GM18526 (cell line): Measurements from ENCODE around the gene BCS1L.
A peak's percentile ranks its signal among the peaks of the same experiment; 100 is the strongest.

ENCODE experiments used
- POLR2A ChIP-seq: IDR thresholded peaks from 3 replicates; pipeline ENCODE4 v1.6.1; 2011; ENCODE audit not compliant: insufficient read length; ENCODE audit errors: extremely low read depth

The BCS1L gene

DNA sequence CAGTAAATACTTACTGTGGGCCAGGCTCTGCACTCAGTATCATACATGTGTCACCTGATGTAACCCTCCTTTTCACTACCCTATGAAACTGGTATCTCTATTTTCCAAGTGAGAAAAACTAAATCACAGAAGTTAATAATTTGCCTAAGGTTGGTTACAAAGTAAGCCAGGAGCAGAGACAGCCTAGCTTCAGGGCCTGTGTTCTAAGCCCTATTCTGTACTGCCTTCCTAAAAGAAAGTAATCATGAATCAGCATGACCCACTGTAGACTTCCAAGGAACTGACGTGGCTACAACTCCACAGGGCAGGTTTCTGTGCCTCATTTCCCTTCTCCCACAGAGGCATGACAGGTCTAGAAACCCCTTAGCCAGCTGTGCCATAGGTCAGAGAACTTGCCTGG is 14.4 kb upstream of the BCS1L start:
- TF ChIP-seq POLR2A, result no peak

DNA sequence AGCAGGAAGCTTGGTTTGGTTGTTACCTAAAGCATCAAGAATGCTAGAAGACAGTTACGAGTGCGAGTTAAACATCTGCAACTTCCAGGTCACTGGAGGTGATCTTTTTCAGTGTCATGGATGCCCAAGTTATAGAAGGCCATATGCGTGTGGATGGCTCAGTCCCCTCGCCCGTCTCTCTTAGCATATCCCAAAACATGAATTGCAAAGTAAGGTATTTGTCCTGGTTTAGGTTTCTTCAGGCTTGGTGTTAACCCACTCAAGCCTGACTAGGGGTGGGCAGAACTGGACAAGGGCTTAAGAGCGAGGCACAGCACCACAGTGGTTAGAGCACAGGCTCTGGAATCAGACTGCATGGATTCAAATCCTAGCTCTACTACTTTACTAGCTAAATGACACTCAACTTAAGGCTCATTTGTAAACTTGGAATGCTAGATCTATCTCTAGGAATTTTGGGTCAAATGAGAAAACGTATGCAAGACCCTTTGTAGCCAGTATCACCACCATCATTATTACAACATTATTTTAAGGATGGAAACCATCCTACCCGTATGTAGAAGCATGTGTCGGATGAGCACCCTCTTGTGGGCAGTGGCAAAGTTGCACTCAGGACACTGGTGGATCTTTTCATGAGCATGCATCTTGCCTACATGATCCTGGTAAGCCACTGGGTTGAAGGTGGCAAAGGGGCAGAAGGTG is 11.2 kb upstream of the BCS1L start:
- no peak for TF ChIP-seq POLR2A

DNA sequence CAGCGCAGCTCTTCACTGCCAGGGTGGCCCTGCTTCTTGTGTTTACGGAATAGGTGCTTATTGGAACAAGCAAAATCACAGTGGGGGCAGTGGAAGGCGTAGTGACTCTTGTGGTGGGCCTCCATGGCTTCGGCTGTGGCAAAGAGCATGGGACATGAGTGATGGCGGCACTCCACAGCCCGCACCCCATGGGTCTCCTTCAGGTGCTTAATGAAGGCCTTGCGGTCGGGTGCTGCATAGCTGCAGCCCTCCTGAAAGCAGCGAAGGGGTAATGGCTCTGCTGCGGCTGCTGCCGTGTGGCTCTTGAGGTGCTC is 10.7 kb upstream of the BCS1L start:
- TF ChIP-seq POLR2A, result no peak

DNA sequence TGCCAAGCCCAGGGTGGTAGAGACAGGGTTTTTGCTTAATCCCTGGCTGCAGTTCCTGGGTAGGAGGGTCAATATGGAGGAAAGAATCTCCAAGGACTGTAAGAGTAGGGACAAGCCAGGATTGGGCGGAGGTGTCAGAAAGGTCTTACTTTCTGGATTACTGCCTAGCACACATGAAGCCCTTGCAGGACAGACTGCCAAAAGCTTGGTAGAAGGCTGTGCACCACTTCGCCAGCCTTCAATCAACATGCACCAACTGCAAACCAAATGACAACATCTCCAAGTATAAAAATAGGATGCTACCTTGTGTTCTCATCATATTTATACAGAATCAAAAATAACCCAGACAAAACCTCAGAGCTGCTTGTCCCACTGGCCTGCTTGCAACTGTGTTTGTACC is 3.7 kb upstream of the BCS1L start:
- TF ChIP-seq POLR2A, result no peak

DNA sequence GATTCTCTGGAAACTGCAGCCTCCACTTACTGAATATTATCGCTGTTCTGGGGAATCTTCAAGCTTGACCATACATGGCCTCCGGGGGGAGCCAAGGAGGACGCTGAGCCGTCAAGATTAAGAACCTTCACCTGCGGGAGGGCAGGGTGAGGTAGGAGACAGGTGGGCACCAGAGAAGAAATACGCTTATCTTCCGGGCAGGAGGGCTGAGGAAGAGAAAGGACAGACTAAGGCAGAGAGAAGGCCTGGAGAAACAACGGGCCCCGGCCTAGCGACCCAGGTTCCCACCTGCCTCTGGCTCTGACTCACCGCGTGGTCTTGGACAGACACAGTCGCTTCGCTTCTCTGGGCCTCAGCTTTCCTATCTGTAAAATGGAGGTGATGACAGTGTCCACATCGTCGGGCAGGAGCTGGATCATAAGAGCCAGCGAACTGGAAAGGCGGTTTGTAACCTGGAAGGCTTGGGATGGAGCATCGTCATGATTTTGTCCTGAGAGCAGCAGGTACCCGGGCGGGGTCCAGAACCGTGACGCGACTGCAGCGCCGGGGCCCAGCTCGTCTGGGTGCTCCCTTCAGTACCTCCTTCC is 719 bp upstream of the BCS1L start:
- no peak for TF ChIP-seq POLR2A

DNA sequence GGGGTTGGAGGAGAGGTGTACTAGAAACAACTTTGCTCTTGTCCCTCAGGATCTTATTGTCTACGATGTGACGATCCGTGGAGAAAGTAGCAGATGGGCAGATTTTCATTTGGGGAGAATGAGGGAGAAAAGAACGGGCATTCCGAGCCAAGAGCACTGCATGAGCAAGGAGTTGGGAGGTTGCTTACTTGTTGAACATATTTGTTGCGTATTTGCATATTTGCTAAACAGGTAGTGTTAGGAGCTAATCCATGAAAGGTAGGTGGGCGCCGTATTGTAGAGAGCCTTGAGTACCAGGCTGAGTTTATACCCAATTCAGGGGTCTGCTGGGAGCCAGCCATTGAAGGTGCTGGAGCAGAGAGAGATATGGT is 490 bp downstream of the BCS1L start:
- no peak for TF ChIP-seq POLR2A

DNA sequence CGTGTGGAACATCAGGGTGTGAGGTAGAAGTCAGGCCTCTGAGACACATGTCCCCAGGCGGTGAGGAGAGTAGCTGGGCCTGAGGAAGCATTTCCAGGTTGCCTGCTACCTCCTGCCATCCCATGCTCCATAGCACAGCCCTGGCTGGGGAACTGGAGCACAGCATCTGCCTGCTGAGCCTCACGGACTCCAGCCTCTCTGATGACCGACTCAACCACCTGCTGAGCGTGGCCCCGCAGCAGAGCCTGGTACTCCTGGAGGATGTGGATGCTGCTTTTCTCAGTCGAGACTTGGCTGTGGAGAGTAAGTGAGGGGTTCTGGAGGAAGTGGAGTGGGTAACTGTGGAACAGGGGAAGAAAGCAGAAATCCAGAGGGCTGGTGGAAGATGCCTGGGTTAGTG is 2.9 kb downstream of the BCS1L start:
- no peak for TF ChIP-seq POLR2A

DNA sequence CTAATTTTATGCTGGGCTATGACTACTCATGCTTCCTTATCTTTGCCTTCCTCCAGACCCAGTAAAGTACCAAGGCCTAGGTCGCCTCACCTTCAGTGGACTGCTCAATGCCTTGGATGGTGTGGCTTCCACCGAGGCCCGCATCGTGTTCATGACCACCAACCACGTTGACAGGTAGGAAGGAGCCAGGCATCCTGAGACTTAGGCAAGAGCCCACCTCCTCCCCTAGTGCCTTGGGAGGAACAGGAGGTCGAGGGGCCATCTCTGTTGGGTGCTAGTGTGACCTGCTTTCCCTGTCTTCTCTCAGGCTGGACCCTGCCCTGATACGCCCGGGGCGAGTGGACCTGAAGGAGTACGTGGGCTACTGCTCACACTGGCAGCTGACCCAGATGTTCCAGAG is 3.3 kb downstream of the BCS1L start:
- TF ChIP-seq POLR2A, result no peak

DNA sequence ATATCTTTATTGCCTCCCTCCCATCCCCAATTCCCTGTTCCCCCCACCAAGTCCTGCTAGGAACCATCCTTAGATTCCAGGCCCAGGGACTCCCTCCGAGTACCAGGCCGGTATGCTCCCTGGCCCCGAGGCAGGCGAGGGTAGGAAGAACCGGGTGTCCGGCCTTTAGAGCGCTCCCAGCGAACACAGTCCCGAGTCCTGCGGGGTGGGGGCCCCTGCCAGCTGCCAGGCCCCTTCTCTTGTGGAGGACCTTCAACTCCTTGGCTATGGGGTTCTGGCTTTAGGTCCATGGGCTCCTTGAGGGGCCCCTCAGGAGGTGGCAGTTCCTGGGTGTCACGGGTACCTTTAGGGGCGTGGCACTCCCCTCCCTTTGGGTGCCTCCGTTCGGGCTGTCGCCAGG is 4.4 kb downstream of the BCS1L start:
- no peak for TF ChIP-seq POLR2A

DNA sequence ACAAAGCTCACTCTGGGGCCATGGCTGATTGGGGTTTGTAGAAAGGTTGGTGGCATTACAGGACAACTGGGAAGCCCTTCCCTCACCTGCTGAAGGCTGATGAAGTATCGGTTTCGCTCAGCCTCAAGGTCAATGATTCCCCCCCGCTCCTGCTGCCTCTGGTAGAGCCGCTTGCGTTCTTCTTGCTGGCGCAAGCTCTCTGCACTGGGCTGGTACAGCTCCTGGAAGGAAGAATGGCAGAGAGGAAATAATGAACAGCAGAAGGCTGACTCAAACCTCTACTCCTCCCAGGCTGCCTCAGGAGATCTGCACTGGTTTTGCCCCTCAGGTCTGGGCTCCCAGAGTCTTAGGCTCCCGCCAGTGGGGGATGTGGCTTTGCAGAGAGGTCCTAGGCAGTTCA is 5.2 kb downstream of the BCS1L start:
- TF ChIP-seq POLR2A, result no peak

DNA sequence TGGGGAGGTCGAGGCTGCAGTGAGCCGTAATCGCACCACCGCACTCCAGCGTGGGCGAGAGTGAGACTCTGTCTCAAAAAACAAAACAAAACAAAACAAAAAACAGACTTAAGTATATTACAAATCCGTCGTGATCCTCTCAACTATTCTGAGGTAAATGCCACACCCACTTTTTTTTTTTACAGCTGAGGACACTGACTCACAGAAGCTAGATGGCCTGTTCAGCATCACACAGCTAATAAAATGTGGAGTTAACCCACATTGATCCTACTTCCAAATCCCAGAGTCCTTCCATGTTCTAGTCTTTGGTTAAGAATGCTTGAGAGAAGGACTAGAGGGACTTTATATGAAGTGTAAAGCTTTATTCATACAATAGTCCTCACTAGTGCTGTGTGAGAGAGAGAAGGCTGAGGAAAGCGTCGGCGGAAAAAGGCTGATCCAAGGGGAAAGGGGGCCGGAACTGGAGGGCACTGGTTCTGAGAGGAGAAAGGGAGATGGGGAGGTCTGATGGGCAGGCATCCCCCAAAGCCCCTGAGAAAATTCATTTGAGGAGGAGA is 11.7 kb downstream of the BCS1L start:
- no peak for TF ChIP-seq POLR2A

DNA sequence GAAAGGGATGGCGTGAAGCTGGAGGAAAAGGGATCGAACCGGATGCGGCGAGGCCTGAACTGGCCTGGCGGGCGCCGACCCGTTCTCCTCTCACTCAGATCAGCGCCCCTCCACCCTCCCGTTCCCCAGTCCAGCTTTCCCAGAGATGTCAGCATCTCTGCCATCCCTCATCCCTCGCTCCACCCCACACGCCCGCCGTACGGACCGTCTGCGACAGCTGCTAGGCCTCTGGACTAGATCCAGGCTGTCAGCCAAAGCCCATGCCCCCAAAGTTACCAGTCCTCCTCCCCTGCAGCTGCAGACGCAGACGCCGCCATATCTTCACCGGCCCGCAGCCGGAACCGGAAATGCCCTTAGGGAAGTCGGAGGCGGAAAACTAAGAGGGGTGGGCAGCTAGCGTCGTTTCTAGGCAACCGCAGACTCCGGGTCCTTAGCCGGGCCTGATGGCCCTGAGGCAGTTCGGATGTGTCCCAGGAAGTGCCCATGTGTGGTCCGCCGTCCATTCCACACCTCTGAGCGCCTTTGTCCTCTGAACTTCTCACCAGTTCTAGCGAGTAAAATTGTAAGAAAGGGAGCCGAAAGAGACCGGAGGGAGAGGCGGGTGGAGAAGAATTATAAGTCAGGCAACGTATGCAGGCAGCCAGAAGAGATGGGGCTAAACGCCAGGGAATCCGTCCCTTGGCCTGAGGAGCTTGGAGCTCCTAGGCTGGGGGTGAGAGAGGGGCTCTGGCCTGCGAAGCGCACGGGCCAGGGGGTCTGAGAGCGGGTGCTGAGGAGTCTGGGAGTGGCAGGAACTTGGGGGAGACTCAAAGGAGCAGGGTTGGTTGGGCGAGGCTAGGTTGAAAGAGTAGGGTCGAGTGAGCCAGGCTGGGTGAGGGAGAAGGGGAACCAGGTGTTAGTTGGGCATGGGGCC is 12.4 kb downstream of the BCS1L start, which contains the start of the genes RNF25 and STK36:
Gene RNF25, minus strand, starts transcription at position 349 of the 913 bp plus-strand sequence. Its CDS starts 32 bp downstream, at position 317.
Gene STK36, plus strand, starts transcription at position 433 of the 913 bp plus-strand sequence. CDS start 744 bp downstream, outside the sequence.
- peak; percentile 79 for TF ChIP-seq POLR2A

DNA sequence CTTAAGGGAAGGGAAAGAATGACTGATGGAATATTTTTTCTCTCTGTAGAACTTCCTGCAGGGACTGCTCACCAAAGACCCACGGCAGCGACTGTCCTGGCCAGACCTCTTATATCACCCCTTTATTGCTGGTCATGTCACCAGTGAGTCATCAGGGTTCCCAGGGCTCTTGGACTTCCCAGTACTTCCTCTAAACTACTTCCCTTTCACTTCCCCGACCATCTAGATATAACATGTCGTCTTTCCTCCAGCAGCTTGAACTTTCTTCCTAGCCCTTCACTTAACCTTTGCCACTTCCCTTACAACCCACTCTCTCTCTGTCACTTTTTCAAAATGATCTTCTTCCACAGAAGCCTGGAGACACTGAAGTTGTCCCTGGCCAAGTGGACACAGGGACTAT is 19.6 kb downstream of the BCS1L start:
- TF ChIP-seq POLR2A, result no peak

DNA sequence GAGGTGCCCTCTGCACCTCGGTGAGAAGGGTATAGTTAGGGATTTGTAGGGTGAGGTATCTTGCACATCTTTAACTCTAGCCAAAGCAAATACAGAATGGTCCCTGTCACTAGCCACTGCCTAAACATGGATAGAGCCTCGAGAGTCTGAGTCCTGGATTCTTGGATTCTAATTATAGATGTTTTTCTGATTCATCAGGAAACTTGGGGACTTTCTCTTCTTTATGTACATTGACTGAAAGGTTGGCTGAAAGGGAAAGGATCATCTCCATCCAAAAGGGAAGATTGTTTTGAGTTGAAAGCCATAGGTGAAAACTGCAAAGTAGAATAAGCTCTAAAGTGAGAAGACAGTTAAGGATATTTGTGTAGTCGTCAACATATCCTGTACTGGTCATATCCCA is 20.6 kb downstream of the BCS1L start:
- no peak for TF ChIP-seq POLR2A

DNA sequence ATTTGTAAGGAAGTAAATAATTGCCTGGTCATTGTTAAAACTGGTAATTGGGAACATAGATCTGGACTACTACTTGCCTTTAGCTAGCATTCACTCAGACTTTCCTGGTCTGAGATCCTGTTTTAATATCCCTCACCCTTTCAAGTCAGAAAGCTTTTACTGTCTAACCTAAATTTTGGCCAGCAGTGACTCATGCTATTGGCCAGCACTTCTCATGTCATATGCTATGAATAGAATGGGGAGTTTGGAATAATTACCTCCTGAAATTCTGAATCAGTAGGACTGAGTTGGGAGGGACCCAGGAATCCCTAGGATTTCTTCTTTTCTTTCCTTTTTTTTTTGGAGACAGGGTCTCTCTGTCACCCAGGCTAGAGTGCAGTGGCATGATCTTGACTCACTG is 31.8 kb downstream of the BCS1L start:
- no peak for TF ChIP-seq POLR2A
